ENCODE data around the gene THY1.
A peak's percentile ranks its signal among the peaks of the same experiment; 100 is the strongest.

THY1 gene

GRCh38 chr11:119419834-119420492 is 3.0 kb downstream of the THY1 start:
- DNase-seq (ENCODE audit: low read depth), result no peak
- TF ChIP-seq CTCF (conservative IDR thresholded peaks at IDR 0.05; ENCODE audit: low read depth, low read length), result no peak
- no peak overlapping the region for H3K4me3 ChIP-seq (ENCODE audit: low read depth, low read length)

- no peak overlapping the region for H3K4me3 ChIP-seq (ENCODE audit: low read depth, low read length)
- no peak for DNase-seq (ENCODE audit: low read depth)
- no peak for TF ChIP-seq CTCF (conservative IDR thresholded peaks at IDR 0.05; ENCODE audit: low read depth, low read length)
Observed at GRCh38 chr11:119419246-119419645, 3.7 kb downstream of the THY1 start.

- no peak overlapping the region for H3K4me3 ChIP-seq (ENCODE audit: low read depth, low read length)
- no peak for TF ChIP-seq CTCF (conservative IDR thresholded peaks at IDR 0.05; ENCODE audit: low read depth, low read length)
- no peak for DNase-seq (ENCODE audit: low read depth)
Observed at GRCh38 chr11:119418759-119419158, 4.2 kb downstream of the THY1 start.

GRCh38 chr11:119417726-119418540 is 5.0 kb downstream of the THY1 start:
- no peak overlapping the region for H3K4me3 ChIP-seq (ENCODE audit: low read depth, low read length)
- DNase-seq (ENCODE audit: low read depth), result peak; percentile 47
- TF ChIP-seq CTCF (conservative IDR thresholded peaks at IDR 0.05; ENCODE audit: low read depth, low read length), result no peak

- no peak for DNase-seq (ENCODE audit: low read depth)
- H3K4me3 ChIP-seq (ENCODE audit: low read depth, low read length), result no peak overlapping the region
- no peak for TF ChIP-seq CTCF (conservative IDR thresholded peaks at IDR 0.05; ENCODE audit: low read depth, low read length)
Observed at GRCh38 chr11:119416606-119417580, 6.1 kb downstream of the THY1 start.

GRCh38 chr11:119415966-119416365 is 7.0 kb downstream of the THY1 start:
- no peak for TF ChIP-seq CTCF (conservative IDR thresholded peaks at IDR 0.05; ENCODE audit: low read depth, low read length)
- DNase-seq (ENCODE audit: low read depth), result no peak
- H3K4me3 ChIP-seq (ENCODE audit: low read depth, low read length), result no peak overlapping the region
